Fibroblast of mammary gland (primary cell): ENCODE data around the gene HELZ2.

Experiments used
- DNase-seq: peaks from one replicate; pipeline ENCODE4 v3.0.0-alpha.2; 2010; ENCODE audit warnings: low read depth
- H3K4me3 ChIP-seq: 2 replicates; pipeline ENCODE4 v1.5.1; 2011; ENCODE audit warnings: low read depth, mild to moderate bottlenecking, low read length, moderate library complexity; ENCODE audit not compliant: control insufficient read depth
- CTCF ChIP-seq: conservative IDR thresholded peaks from 2 replicates; pipeline ENCODE4 v1.5.1; 2011; ENCODE audit warnings: low read depth, low read length, inconsistent platforms; ENCODE audit not compliant: control insufficient read depth, insufficient read depth

Gene HELZ2

GRCh38 chr20:63527184-63527583 is 46.9 kb downstream of the HELZ2 start:
- TF ChIP-seq CTCF = no peak
- H3K4me3 ChIP-seq = no peak overlapping the region
- no peak for DNase-seq

GRCh38 chr20:63525971-63526370 is 48.1 kb downstream of the HELZ2 start:
- no peak overlapping the region for H3K4me3 ChIP-seq
- TF ChIP-seq CTCF = no peak
- DNase-seq = no peak

GRCh38 chr20:63525185-63525584 is 48.9 kb downstream of the HELZ2 start:
- TF ChIP-seq CTCF = no peak
- DNase-seq = no peak
- no peak overlapping the region for H3K4me3 ChIP-seq
